GM21737 (cell line): ENCODE measurements around the gene TBCD.

Experiments used
- ATAC-seq: cut with Tn5 transposase; IDR thresholded peaks from one replicate; pipeline ENCODE4 v1.9.1; 2021; ENCODE audit warnings: mild to moderate bottlenecking, moderate library complexity; ENCODE audit not compliant: unreplicated experiment

TBCD gene

GRCh38 chr17:82808006-82808405, 56.1 kb downstream of the TBCD start:
- ATAC-seq = no peak

GRCh38 chr17:82808921-82809905, 57.3 kb downstream of the TBCD start:
- no peak for ATAC-seq

GRCh38 chr17:82810644-82811430, 59.0 kb downstream of the TBCD start:
- ATAC-seq = no peak

- no peak for ATAC-seq
Measured at GRCh38 chr17:82812058-82812457, 60.2 kb downstream of the TBCD start.

- ATAC-seq = no peak
Measured at GRCh38 chr17:82812601-82813000, 60.7 kb downstream of the TBCD start.

- ATAC-seq = no peak
Measured at GRCh38 chr17:82813299-82814051, 61.6 kb downstream of the TBCD start.

GRCh38 chr17:82814834-82815233, 63.0 kb downstream of the TBCD start:
- ATAC-seq = no peak

GRCh38 chr17:82815354-82815753, 63.5 kb downstream of the TBCD start:
- no peak for ATAC-seq

GRCh38 chr17:82815790-82816305, 64.0 kb downstream of the TBCD start:
- ATAC-seq = no peak

- no peak for ATAC-seq
Measured at GRCh38 chr17:82816358-82816757, 64.5 kb downstream of the TBCD start.

GRCh38 chr17:82817947-82818346, 66.1 kb downstream of the TBCD start:
- no peak for ATAC-seq

GRCh38 chr17:82820278-82821251, 68.7 kb downstream of the TBCD start:
- no peak for ATAC-seq

GRCh38 chr17:82821554-82821953, 69.7 kb downstream of the TBCD start:
- ATAC-seq = no peak

- ATAC-seq = no peak
Measured at GRCh38 chr17:82822281-82822680, 70.4 kb downstream of the TBCD start.

GRCh38 chr17:82823004-82823403, 71.1 kb downstream of the TBCD start:
- no peak for ATAC-seq

- no peak for ATAC-seq
Measured at GRCh38 chr17:82825540-82826124, 73.8 kb downstream of the TBCD start.

- ATAC-seq = no peak
Measured at GRCh38 chr17:82826211-82826610, 74.3 kb downstream of the TBCD start.

GRCh38 chr17:82826956-82827355, 75.1 kb downstream of the TBCD start:
- no peak for ATAC-seq

- no peak for ATAC-seq
Measured at GRCh38 chr17:82828875-82829487, 77.1 kb downstream of the TBCD start.
